ENCODE data around the gene PDZD2.
"Not testable (repeated sequence)": the region's sequence is repeated elsewhere in the genome, so short reads cannot be mapped to it uniquely, and the experiment has no call there.

Gene PDZD2

GRCh38 chr5:32020946-32021345 lies 382.0 kb downstream of the PDZD2 start:
- no peak for DNase-seq

- DNase-seq: no peak
Observed at GRCh38 chr5:32021771-32022170, 382.8 kb downstream of the PDZD2 start.

DNA sequence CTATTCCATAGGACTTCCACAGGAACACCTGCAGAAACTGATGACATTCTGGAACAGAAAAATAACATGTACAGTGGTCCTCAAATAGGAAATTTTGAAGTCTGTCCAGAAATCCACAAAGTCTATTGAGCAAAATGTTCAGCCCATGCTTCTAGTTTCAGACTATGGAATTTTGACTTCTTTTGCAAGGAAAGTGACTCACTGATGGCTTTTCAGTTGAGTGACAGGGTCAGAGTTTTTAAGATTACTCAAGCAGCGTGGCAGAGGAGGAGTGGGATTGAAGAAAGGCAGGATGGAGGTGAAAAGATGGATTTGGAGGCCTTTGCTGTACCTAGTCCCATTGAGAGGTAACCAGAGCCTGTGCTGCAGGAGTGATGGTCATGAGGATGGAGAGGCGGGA lies 383.7 kb downstream of the PDZD2 start:
- no peak for DNase-seq

DNA sequence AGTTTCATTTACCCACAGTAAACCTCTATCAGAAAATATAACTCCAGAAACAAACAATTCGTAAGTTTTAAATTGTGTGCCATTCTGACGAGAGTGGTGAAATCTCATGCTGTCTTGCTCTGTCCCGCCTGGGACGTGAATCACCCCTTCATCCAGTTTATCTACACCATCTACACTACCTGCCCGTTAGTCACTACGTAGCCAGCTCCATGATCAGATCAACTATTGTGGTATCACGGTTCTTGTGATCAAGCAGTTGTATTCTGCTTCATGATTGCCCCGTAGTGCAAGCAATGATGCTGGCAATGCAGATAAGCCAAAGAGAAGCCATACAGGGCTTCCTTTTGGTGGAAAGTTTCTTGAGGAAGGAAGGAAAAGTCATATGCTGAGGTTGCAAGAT lies 384.9 kb downstream of the PDZD2 start:
- DNase-seq: no peak

DNA sequence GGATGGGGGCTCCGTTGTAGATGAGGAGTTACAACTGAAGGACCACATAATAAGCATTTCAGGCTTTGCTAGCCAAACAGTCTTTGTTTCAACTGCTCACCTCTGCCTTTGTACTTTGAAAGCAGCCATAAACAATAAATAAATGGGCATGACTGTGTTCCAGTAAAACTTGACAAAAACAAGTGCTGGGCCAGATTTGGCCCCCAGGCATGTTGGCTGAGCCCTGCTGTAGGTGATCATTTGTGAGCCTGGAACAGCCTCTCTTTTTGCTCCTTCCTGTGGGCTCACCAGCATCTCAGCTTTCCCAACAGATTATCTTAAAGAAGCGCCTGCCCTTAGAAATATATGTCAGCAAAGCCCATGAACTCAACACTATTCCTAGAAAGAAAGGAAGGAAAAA lies 385.8 kb downstream of the PDZD2 start:
- DNase-seq: no peak

GRCh38 chr5:32027093-32027716 lies 388.3 kb downstream of the PDZD2 start:
- DNase-seq: no peak

DNA sequence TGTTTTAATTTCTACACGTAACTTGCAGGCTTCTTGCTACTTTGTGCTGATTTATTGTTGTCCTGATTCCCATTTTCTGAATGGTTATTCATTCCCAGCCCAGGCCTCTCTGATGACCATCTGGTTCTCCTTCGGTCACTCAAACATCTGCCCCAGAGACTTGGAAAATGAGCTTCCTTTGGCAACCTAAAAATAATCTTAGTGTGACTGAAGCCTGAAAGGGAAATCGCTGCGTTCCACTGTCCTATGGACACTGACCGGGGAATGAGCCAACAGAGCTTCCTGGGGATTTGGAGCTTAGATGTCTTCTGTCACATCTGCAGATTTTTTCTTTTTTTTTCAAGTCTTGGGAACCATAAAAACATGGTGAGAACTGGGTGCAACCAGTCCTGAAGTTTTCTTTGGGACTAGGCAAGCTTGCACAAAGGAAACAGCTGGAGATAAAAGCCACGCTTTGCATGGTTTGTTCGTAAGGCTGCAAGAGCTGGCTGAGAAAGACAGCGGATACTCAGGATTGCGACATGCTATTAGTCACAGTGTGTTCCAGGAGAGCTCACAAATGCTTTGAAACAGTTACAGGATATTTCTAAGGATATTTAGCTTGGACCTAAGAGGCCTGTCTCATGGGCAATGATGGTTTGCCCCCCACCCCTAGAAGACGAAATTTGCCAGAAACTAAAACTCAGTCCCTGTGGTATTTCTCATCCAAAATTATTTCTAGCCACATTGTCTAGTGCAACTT lies 389.0 kb downstream of the PDZD2 start:
- DNase-seq: no peak

GRCh38 chr5:32029261-32029660 lies 390.3 kb downstream of the PDZD2 start:
- no peak for DNase-seq

DNA sequence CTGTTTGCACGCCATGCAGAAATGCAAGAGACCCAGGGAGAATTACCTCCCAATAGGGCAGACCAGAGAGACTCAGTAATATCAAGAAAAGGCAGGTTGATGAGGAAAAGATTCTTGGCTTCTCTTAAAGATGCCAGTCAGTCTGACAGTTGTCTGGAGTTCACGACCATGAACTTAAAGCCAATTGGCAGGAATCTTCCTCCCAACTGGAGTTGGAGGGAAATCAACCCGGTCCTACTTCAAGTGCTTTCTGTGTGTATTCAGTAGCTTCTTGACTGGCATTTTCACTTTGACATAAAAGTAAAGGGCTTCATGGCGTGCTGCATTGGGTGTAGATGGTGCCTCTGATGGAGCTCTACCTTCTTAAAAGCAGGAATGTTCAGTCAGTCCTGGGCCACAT lies 390.9 kb downstream of the PDZD2 start:
- no peak for DNase-seq

DNA sequence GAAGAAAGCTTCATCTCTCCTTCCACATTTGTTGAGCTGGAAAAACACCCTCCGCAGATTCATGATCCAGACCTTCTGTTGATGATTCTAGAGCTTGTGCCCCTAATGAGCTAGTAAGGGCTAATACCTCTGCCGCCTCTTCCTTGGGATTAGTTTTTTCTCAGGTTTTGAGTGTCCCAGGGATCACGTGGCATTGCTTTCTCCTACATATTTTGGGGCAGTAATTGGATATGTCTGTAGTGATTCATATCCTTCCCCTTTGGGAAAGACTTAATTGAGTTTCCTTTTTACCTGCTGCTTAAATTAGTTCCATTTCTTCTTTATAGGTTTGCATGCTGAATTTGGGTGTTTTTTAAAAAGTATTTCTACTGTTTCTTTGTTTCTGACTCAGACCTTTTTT lies 391.3 kb downstream of the PDZD2 start:
- DNase-seq: no peak

GRCh38 chr5:32030686-32031085 lies 391.8 kb downstream of the PDZD2 start:
- no peak for DNase-seq

DNA sequence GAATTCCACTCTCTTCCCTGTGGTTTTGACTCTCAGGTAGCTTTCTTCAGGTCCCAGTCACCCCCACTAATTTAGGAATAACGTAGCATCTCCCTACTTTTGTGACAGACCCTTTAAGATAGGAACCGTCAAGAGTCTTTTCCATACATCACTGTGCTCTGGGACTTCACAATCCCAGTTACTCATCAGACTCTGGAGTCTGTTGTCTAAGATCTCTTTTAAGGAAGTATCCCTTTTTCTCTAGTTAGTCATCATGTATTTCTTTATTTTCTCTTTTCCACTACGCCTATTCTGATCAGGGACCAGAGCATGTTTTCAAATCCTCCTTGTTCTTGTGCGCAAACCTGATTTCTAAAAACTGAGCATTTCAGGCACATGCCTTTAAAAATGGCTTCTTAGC lies 392.2 kb downstream of the PDZD2 start:
- no peak for DNase-seq

- DNase-seq: no peak
Observed at GRCh38 chr5:32038523-32038922, 399.6 kb downstream of the PDZD2 start.

GRCh38 chr5:32039133-32039532 lies 400.2 kb downstream of the PDZD2 start:
- not testable (repeated sequence) for DNase-seq

GRCh38 chr5:32039601-32040000 lies 400.7 kb downstream of the PDZD2 start:
- DNase-seq: not testable (repeated sequence)

GRCh38 chr5:32040181-32040695 lies 401.3 kb downstream of the PDZD2 start:
- DNase-seq: not testable (repeated sequence)

DNA sequence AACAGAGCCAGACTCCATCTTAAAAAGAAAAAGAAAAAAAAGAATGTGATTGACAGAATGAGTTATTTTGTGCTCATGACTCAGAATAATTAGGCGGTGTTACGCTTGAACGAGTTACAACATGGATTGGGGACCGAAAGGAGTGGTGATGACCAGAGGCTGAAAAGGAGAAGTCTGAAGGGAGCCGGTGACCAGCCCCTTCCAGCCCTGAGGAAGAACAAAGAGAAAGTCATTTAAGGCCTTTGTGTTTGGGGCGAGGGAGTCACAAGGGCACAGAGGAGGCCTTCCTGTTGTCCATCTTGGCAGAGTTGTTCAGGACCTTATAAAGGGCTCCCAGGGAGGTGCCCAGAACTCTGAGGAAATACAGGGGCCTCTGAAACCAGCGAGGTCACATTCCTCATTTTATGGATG lies 403.6 kb downstream of the PDZD2 start:
- DNase-seq: no peak

GRCh38 chr5:32043105-32043504 lies 404.2 kb downstream of the PDZD2 start:
- no peak for DNase-seq

GRCh38 chr5:32044434-32044833 lies 405.5 kb downstream of the PDZD2 start:
- no peak for DNase-seq

- no peak for DNase-seq
Observed at GRCh38 chr5:32044939-32045338, 406.0 kb downstream of the PDZD2 start.

DNA sequence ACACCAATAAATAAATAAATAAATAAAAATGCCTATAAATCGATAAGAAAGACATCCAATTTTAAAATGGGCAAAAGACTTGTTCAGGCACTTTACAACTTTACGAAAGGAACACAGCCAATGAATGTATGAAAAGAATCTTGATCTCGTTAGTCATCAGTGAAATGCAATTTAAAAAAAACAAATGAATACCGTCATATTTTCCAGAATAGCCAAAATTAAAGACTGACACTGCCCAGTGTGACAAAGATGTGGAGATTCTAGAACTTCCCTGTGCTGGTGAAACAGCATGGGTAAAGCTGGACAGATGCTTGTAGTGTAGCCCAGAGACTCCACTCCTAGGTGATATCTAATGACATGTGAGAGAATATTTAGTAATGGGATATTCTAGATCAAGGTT lies 408.1 kb downstream of the PDZD2 start:
- no peak for DNase-seq

DNA sequence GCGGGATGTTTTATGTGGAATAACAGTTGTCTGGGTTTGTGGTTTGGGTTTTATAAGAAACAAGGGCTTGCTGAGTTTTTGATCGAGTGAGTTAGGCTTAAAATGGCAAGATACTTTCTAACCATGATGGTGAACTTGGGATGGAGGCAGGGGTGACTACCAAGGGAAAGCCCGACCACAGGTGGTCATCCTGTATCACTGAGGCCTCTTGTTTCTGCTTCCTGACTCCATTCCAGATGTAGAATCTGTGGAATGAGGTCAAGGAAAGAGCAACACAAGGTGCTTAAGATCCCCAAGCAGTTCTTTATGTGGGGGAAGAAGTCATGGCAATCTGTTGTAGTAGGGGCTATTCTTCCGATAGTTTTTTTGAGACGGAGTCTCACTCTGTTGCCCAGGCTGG lies 412.9 kb downstream of the PDZD2 start:
- DNase-seq: no peak

- no peak for DNase-seq
Observed at GRCh38 chr5:32055891-32056866, 417.2 kb downstream of the PDZD2 start.
